Adipose tissue (tissue), 3 donors: Measurements from ENCODE around the gene C1QC. TPM values are rescaled to one million over a fixed set of nuclear protein-coding genes. Genes with fewer than 3 reads are reported as not detected.
"Not testable (repeated sequence)": the region's sequence is repeated elsewhere in the genome, so short reads cannot be mapped to it uniquely, and the experiment has no call there.

Experiments used
- H3K27ac ChIP-seq: one replicate; pipeline ENCODE4 v1.5.1; 2013; ENCODE audit warnings: low read depth, low read length
- WGBS, 3 donors: extraction: QIAGEN DNeasy Blood & Tissue Kit; methylation state at CpG; one replicate each; pipeline ENCODE4 v1.1.7; 2013; 5-methylcytosine and 5-hydroxymethylcytosine counted together
- polyA plus RNA-seq, 3 donors: library from polyadenylated mRNA; stranded (reverse); fragments of 200-250 nt; gene quantifications; one replicate each; pipeline ENCODE4 v1.2.3, GENCODE V29; 2013
- donor health status: healthy with polysubstance abuse.
- donor health status: Bipolar disorder and iron deficiency.
- donor health status: healthy.

C1QC gene
- polyA plus RNA-seq, 3 donors, result 46.8 to 176 (median 138) TPM

GRCh38 chr1:22639286-22639685, 4.1 kb upstream of the C1QC start:
- 35 to 76% (median 50%) methylated on average over 8 of the region's 8 CpGs for WGBS, 3 donors
- H3K27ac ChIP-seq, result no peak overlapping the region

- no peak overlapping the region for H3K27ac ChIP-seq
- 46 to 58% (median 51%) methylated on average over 8 of the region's 8 CpGs for WGBS, 3 donors
Observed at GRCh38 chr1:22641247-22641646, 2.2 kb upstream of the C1QC start.

GRCh38 chr1:22641906-22642636, 1.4 kb upstream of the C1QC start:
- H3K27ac ChIP-seq, result no peak overlapping the region
- WGBS, 3 donors, result 8 to 10% (median 8%) methylated on average over 18 of the region's 18 CpGs

- 65 to 91% (median 77%) methylated on average over 10 to 12 of the region's 12 CpGs for WGBS, 3 donors
- H3K27ac ChIP-seq, result no peak overlapping the region
Observed at GRCh38 chr1:22643928-22644327, 495 bp downstream of the C1QC start.

GRCh38 chr1:22645931-22646330, 2.5 kb downstream of the C1QC start:
- WGBS, 3 donors, result 66 to 75% (median 69%) methylated on average over 7 of the region's 7 CpGs
- H3K27ac ChIP-seq, result no peak overlapping the region

GRCh38 chr1:22646384-22646783, 3.0 kb downstream of the C1QC start:
- WGBS, 3 donors, result 0 to 97% (median 3%) methylated on average over 1 of the region's 1 CpG
- no peak overlapping the region for H3K27ac ChIP-seq

GRCh38 chr1:22650089-22650693, 6.8 kb downstream of the C1QC start:
- WGBS, 3 donors, result 89 to 92% (median 90%) methylated on average over 13 of the region's 13 CpGs
- H3K27ac ChIP-seq, result no peak overlapping the region

GRCh38 chr1:22651941-22652856, 8.8 kb downstream of the C1QC start:
- no peak overlapping the region for H3K27ac ChIP-seq
- 65 to 66% (median 65%) methylated on average over 15 of the region's 15 CpGs for WGBS, 3 donors

GRCh38 chr1:22652881-22653316, 9.5 kb downstream of the C1QC start, which contains the start of gene C1QB:
C1QB (plus strand) TSS chr1:22653236; CDS start chr1:22659463, 6,227 bp downstream.
- 73 to 88% (median 76%) methylated on average over 12 to 13 of the region's 13 CpGs for WGBS, 3 donors
- no peak within 1 kb of the TSS for H3K27ac ChIP-seq

- WGBS, 3 donors, result 61 to 65% (median 62%) methylated on average over 5 of the region's 5 CpGs
- no peak overlapping the region for H3K27ac ChIP-seq
Observed at GRCh38 chr1:22654692-22655091, 11.3 kb downstream of the C1QC start.

- 50 to 66% (median 63%) methylated on average over 3 of the region's 3 CpGs for WGBS, 3 donors
- no peak overlapping the region for H3K27ac ChIP-seq
Observed at GRCh38 chr1:22658385-22659163, 15.1 kb downstream of the C1QC start.

GRCh38 chr1:22660716-22661241, 17.3 kb downstream of the C1QC start:
- 91 to 97% (median 93%) methylated on average over 18 to 19 of the region's 19 CpGs for WGBS, 3 donors
- no peak overlapping the region for H3K27ac ChIP-seq

GRCh38 chr1:22661880-22662279, 18.4 kb downstream of the C1QC start:
- 81 to 88% (median 82%) methylated on average over 2 of the region's 2 CpGs for WGBS, 3 donors
- H3K27ac ChIP-seq, result no peak overlapping the region

GRCh38 chr1:22662318-22662717, 18.9 kb downstream of the C1QC start:
- no peak overlapping the region for H3K27ac ChIP-seq
- 74 to 79% (median 78%) methylated on average over 5 of the region's 5 CpGs for WGBS, 3 donors

GRCh38 chr1:22662986-22663408, 19.6 kb downstream of the C1QC start:
- 73 to 82% (median 79%) methylated on average over 8 of the region's 8 CpGs for WGBS, 3 donors
- no peak overlapping the region for H3K27ac ChIP-seq

GRCh38 chr1:22665752-22666151, 22.3 kb downstream of the C1QC start:
- no peak overlapping the region for H3K27ac ChIP-seq
- 48 to 64% (median 50%) methylated on average over 7 of the region's 7 CpGs for WGBS, 3 donors

- H3K27ac ChIP-seq, result no peak overlapping the region
- 55 to 64% (median 57%) methylated on average over 2 of the region's 2 CpGs for WGBS, 3 donors
Observed at GRCh38 chr1:22666412-22666811, 23.0 kb downstream of the C1QC start.

GRCh38 chr1:22668840-22669239, 25.4 kb downstream of the C1QC start:
- not testable (repeated sequence) for H3K27ac ChIP-seq
- WGBS, 3 donors, result 81 to 89% (median 87%) methylated on average over 2 of the region's 2 CpGs
